OCI-LY1 (cell line): ENCODE results near the gene LARP4.

ENCODE experiments used
- H2AFZ ChIP-seq: fragments of 200-600 bp; sonication (generic), shearing (Covaris generic); 2 replicates; pipeline ENCODE4 v1.6.0; 2014; ENCODE audit warnings: antibody characterized with exemption, mild to moderate bottlenecking, low read length
- H3F3A ChIP-seq: fragments of 200-600 bp; sonication (generic), shearing (Covaris generic); 2 replicates; pipeline ENCODE4 v1.6.0; 2014; ENCODE audit warnings: mild to moderate bottlenecking, antibody characterized with exemption, low read length, moderate library complexity; ENCODE audit not compliant: insufficient read depth
- H3K27ac ChIP-seq: fragments of 200-600 bp; sonication (generic); 2 replicates; pipeline ENCODE4 v1.5.1; 2014; ENCODE audit warnings: low read length, mixed run types, mild to moderate bottlenecking, low read depth; ENCODE audit not compliant: poor library complexity, severe bottlenecking
- H3K27me3 ChIP-seq: fragments of 200-600 bp; sonication (generic); 2 replicates; pipeline ENCODE4 v1.6.0; 2014; ENCODE audit warnings: antibody characterized with exemption, mild to moderate bottlenecking, low read length, moderate library complexity; ENCODE audit not compliant: insufficient read depth
- H3K36me3 ChIP-seq: fragments of 200-600 bp; sonication (generic); 2 replicates; pipeline ENCODE4 v1.6.1; 2014; ENCODE audit warnings: mild to moderate bottlenecking, antibody characterized with exemption, low read length, moderate library complexity, mixed read lengths; ENCODE audit not compliant: insufficient read depth
- H3K4me1 ChIP-seq: fragments of 200-600 bp; sonication (generic); 2 replicates; pipeline ENCODE4 v1.5.1; 2014; ENCODE audit warnings: mild to moderate bottlenecking, low read length, moderate library complexity; ENCODE audit not compliant: insufficient read depth, severe bottlenecking
- H3K4me2 ChIP-seq: fragments of 200-600 bp; sonication (generic), shearing (Covaris generic); 2 replicates; pipeline ENCODE4 v1.6.1; 2014; ENCODE audit warnings: low read length
- H3K4me3 ChIP-seq: fragments of 200-600 bp; sonication (generic); 2 replicates; pipeline ENCODE4 v1.5.1; 2014; ENCODE audit warnings: low read length, low read depth, mild to moderate bottlenecking, mixed read lengths; ENCODE audit not compliant: poor library complexity, severe bottlenecking
- H3K79me2 ChIP-seq: fragments of 200-600 bp; shearing (Covaris generic); 2 replicates; pipeline ENCODE4 v1.6.1; 2016; ENCODE audit warnings: mixed run types, low read length, mixed read lengths; ENCODE audit not compliant: insufficient read depth
- H3K9ac ChIP-seq: fragments of 200-600 bp; sonication (generic), shearing (Covaris generic); 2 replicates; pipeline ENCODE4 v1.6.1; 2014; ENCODE audit warnings: mild to moderate bottlenecking, low read length, mixed read lengths
- H3K9me2 ChIP-seq: fragments of 200-600 bp; sonication (generic), shearing (Covaris generic); 2 replicates; pipeline ENCODE4 v1.6.1; 2014; ENCODE audit warnings: low read depth, mild to moderate bottlenecking, low read length, mixed read lengths
- H3K9me3 ChIP-seq: fragments of 200-600 bp; shearing (Covaris generic); 2 replicates; pipeline ENCODE4 v1.6.1; 2014; ENCODE audit warnings: low read length, mixed read lengths
- H4K20me1 ChIP-seq: fragments of 200-600 bp; sonication (generic), shearing (Covaris generic); 2 replicates; pipeline ENCODE4 v1.6.0; 2016; ENCODE audit warnings: mild to moderate bottlenecking, low read length; ENCODE audit not compliant: insufficient read depth
- CTCF ChIP-seq: fragments of 200-600 bp; sonication (generic), shearing (Covaris generic); IDR thresholded peaks from 2 replicates; pipeline ENCODE4 v1.5.1; 2017; ENCODE audit warnings: mild to moderate bottlenecking, antibody characterized with exemption, low read length, moderate library complexity, mixed read lengths
- EZH2 ChIP-seq: fragments of 200-600 bp; sonication (generic), shearing (Covaris generic); IDR thresholded peaks from 2 replicates; pipeline ENCODE4 v1.8.0; 2017; ENCODE audit warnings: borderline replicate concordance, mixed run types, mild to moderate bottlenecking, antibody characterized with exemption, low read length, moderate library complexity, mixed read lengths

Gene LARP4

GRCh38 chr12:50375802-50376201, 24.9 kb upstream of the LARP4 start:
- no peak for TF ChIP-seq CTCF
- no peak for TF ChIP-seq EZH2
- Histone ChIP-seq H3K27ac (no peak overlapping the region), H3K9me3 (no peaks in the 10 kb centered on the region), H3K4me3 (no peak overlapping the region), H2AFZ (no peak overlapping the region), H3K9me2 (no peaks in the 10 kb centered on the region), H3K36me3 (no peaks in the 10 kb centered on the region; the same call in 1 of the 2 replicates), H3K4me1 (no peaks in the 10 kb centered on the region), H3K9ac (no peak overlapping the region), H3F3A (no peaks in the 10 kb centered on the region), H3K4me2 (no peak overlapping the region), H3K79me2 (no peaks in the 10 kb centered on the region), H4K20me1 (no peaks in the 10 kb centered on the region), H3K27me3 (no peaks in the 10 kb centered on the region; the same call in 1 of the 2 replicates)

- no peak overlapping the region for H2AFZ ChIP-seq
- H3K79me2 ChIP-seq, result no peaks in the 10 kb centered on the region
- TF ChIP-seq EZH2, result no peak
- TF ChIP-seq CTCF, result no peak
- H3K36me3 ChIP-seq, result no peaks in the 10 kb centered on the region; the same call in 1 of the 2 replicates
- no peak overlapping the region for H3K9ac ChIP-seq
- no peaks in the 10 kb centered on the region for H3K9me3 ChIP-seq
- no peak overlapping the region for H3K4me3 ChIP-seq
- no peaks in the 10 kb centered on the region for H3K9me2 ChIP-seq
- H3K4me2 ChIP-seq, result no peak overlapping the region
- H3K27ac ChIP-seq, result no peak overlapping the region
- H3F3A ChIP-seq, result no peaks in the 10 kb centered on the region
- H3K27me3 ChIP-seq, result no peaks in the 10 kb centered on the region; the same call in 1 of the 2 replicates
- H4K20me1 ChIP-seq, result no peaks in the 10 kb centered on the region
- H3K4me1 ChIP-seq, result no peaks in the 10 kb centered on the region
Measured at GRCh38 chr12:50380761-50381325, 19.8 kb upstream of the LARP4 start.

- no peaks in the 10 kb centered on the region for H3K9me2 ChIP-seq
- no peaks in the 10 kb centered on the region for H3K4me1 ChIP-seq
- H3K4me3 ChIP-seq, result no peak overlapping the region
- no peaks in the 10 kb centered on the region for H3K27me3 ChIP-seq
- H3K4me2 ChIP-seq, result no peak overlapping the region; the same call in 1 of the 2 replicates
- no peaks in the 10 kb centered on the region for H3K9me3 ChIP-seq
- no peaks in the 10 kb centered on the region for H3K79me2 ChIP-seq
- no peaks in the 10 kb centered on the region for H3K36me3 ChIP-seq
- no peaks in the 10 kb centered on the region for H3F3A ChIP-seq
- H3K9ac ChIP-seq, result no peak overlapping the region
- no peak overlapping the region for H2AFZ ChIP-seq
- TF ChIP-seq EZH2, result no peak
- no peak for TF ChIP-seq CTCF
- H4K20me1 ChIP-seq, result no peaks in the 10 kb centered on the region
- no peak overlapping the region for H3K27ac ChIP-seq
Measured at GRCh38 chr12:50387487-50387886, 13.2 kb upstream of the LARP4 start.
